ENCODE data around the gene NF1. TPM values are rescaled to one million over a fixed set of nuclear protein-coding genes. Genes with fewer than 3 reads are reported as not detected.
"Not testable (repeated sequence)": the region's sequence is repeated elsewhere in the genome, so short reads cannot be mapped to it uniquely, and the experiment has no call there.

NF1 gene
- polyA plus RNA-seq, 3 donors: 1.2 to 7.4 (median 2.1) TPM

DNA sequence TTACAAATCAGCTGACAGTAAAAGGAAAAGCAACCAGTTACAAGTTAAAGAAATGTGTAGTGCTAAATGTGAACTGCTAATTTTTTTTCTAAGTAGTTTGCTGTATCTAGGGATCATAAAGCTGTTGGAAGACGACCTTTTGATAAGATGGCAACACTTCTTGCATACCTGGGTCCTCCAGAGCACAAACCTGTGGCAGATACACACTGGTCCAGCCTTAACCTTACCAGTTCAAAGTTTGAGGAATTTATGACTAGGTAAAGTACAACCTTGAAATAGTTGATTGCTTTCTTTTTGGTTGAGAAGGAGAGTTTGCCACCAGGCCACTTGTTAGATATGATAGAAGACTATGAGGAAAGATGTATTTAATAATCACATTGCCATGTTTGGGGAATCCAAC lies 166.8 kb downstream of the NF1 start:
- Histone ChIP-seq H3K4me2 (replicated peaks; ENCODE audit: extremely low read depth, low read length, poor library complexity, severe bottlenecking) (no peak overlapping the region), H3K27me3 (ENCODE audit: control insufficient read depth in 2 of 2, insufficient read depth in 2 of 2, low read length in 2 of 2) (no peaks in the 10 kb centered on the region), H3K4me3 (replicated peaks in 1 of 3; ENCODE audit: low read depth in 2 of 3, low read length in 3 of 3) (no peak overlapping the region), H3K79me2 (ENCODE audit: insufficient read depth, low read length) (no peaks in the 10 kb centered on the region), H3K36me3 (replicated peaks in 1 of 2; ENCODE audit: control insufficient read depth in 1 of 2, insufficient read depth in 2 of 2, low read length in 2 of 2) (peaks cover 10 to 32% of the 10 kb centered on the region in 2 donors), H3K4me1 (ENCODE audit: control insufficient read depth in 1 of 2, insufficient read depth in 2 of 2, low read length in 2 of 2) (no peaks in the 10 kb centered on the region), H4K20me1 (ENCODE audit: insufficient read depth, low read length) (no peaks in the 10 kb centered on the region), H3K9me3 (replicated peaks in 1 of 2; ENCODE audit: control insufficient read depth in 1 of 2, insufficient read depth in 1 of 2, low read length in 2 of 2) (no peaks in the 10 kb centered on the region), H3K9ac (ENCODE audit: insufficient read depth, low read length, poor library complexity, severe bottlenecking) (no peak overlapping the region), H2AFZ (ENCODE audit: insufficient read depth, low read depth, low read length, poor library complexity, severe bottlenecking) (no peak overlapping the region), H3K27ac (ENCODE audit: low read depth in 1 of 2, low read length in 2 of 2) (no peak overlapping the region)
- Mint-ChIP-seq H3K36me3 (peaks cover 30 to 38% of the 10 kb centered on the region in 2 donors), H3K27me3 (ENCODE audit: low read depth in 3 of 3) (no peaks in the 10 kb centered on the region), H3K4me3 (no peak overlapping the region), H3K4me1 (peaks cover 6% of the 10 kb centered on the region), H3K9me3 (no peaks in the 10 kb centered on the region), H3K27ac (no peak overlapping the region)
- TF ChIP-seq, protein P1, sequence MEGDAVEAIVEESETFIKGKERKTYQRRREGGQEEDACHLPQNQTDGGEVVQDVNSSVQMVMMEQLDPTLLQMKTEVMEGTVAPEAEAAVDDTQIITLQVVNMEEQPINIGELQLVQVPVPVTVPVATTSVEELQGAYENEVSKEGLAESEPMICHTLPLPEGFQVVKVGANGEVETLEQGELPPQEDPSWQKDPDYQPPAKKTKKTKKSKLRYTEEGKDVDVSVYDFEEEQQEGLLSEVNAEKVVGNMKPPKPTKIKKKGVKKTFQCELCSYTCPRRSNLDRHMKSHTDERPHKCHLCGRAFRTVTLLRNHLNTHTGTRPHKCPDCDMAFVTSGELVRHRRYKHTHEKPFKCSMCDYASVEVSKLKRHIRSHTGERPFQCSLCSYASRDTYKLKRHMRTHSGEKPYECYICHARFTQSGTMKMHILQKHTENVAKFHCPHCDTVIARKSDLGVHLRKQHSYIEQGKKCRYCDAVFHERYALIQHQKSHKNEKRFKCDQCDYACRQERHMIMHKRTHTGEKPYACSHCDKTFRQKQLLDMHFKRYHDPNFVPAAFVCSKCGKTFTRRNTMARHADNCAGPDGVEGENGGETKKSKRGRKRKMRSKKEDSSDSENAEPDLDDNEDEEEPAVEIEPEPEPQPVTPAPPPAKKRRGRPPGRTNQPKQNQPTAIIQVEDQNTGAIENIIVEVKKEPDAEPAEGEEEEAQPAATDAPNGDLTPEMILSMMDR (IDR thresholded peaks at IDR 0.05): no peak
- no CpG with 5 or more reads among the region's 1 CpG for WGBS (ENCODE audit: insufficient coverage)
- intact Hi-C loops (cut with micrococcal nuclease): no loop called here
- DNase-seq: no peak

DNA sequence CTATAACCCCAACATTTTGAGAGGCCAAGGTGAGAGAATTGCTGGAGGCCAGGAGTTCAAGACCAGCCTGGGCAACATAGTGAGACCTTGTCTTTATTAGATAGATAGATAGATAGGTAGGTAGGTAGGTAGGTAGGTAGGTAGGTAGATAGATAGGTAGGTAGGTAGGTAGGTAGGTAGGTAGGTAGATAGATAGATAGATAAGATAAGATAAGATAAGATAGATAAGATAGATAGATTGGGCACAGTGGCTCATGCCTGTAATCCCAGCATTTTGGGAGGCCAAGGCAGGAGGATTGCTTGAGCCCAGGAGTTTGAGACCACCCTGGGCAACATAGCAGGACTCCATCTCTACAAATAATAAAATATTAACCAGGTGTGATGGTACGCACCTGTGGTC lies 168.1 kb downstream of the NF1 start:
- H3K27me3 ChIP-seq (ENCODE audit: control insufficient read depth in 2 of 2, insufficient read depth in 2 of 2, low read length in 2 of 2); H3K9me3 Mint-ChIP-seq; H4K20me1 ChIP-seq (ENCODE audit: insufficient read depth, low read length); H3K4me1 ChIP-seq (ENCODE audit: control insufficient read depth in 1 of 2, insufficient read depth in 2 of 2, low read length in 2 of 2); DNase-seq; H3K4me1 Mint-ChIP-seq; H3K27ac Mint-ChIP-seq; H3K4me3 ChIP-seq (replicated peaks in 1 of 3; ENCODE audit: low read depth in 2 of 3, low read length in 3 of 3); H3K4me3 Mint-ChIP-seq; H3K9ac ChIP-seq (ENCODE audit: insufficient read depth, low read length, poor library complexity, severe bottlenecking); H3K4me2 ChIP-seq (replicated peaks; ENCODE audit: extremely low read depth, low read length, poor library complexity, severe bottlenecking); H3K79me2 ChIP-seq (ENCODE audit: insufficient read depth, low read length); H3K27ac ChIP-seq (ENCODE audit: low read depth in 1 of 2, low read length in 2 of 2); H3K27me3 Mint-ChIP-seq (ENCODE audit: low read depth in 3 of 3); intact Hi-C loops (cut with micrococcal nuclease); H3K9me3 ChIP-seq (replicated peaks in 1 of 2; ENCODE audit: control insufficient read depth in 1 of 2, insufficient read depth in 1 of 2, low read length in 2 of 2); H2AFZ ChIP-seq (ENCODE audit: insufficient read depth, low read depth, low read length, poor library complexity, severe bottlenecking): not testable (repeated sequence)
- WGBS (ENCODE audit: insufficient coverage): no CpG with 5 or more reads among the region's 1 CpG
- peaks cover 37 to 50% of the 10 kb centered on the region in 2 donors for H3K36me3 Mint-ChIP-seq
- H3K36me3 ChIP-seq (replicated peaks in 1 of 2; ENCODE audit: control insufficient read depth in 1 of 2, insufficient read depth in 2 of 2, low read length in 2 of 2): peaks cover 10 to 45% of the 10 kb centered on the region in 2 donors
